Gastroesophageal sphincter (tissue), 4 donors: ENCODE data around the gene SDC4. TPM values are rescaled to one million over a fixed set of nuclear protein-coding genes. Genes with fewer than 3 reads are reported as not detected.
A peak's percentile ranks its signal among the peaks of the same experiment; 100 is the strongest.

ENCODE experiments used
- ATAC-seq: fragments of 150-250 bp; one replicate; pipeline ENCODE4 v1.9.1; 2016; ENCODE audit warnings: mild to moderate bottlenecking, moderate library complexity
- H3K27ac ChIP-seq, 4 donors: fragments of 200-600 bp; sonication (generic) in 3 of 4; 1 replicate in 3 of 4; 2 replicates in 1 of 4; pipeline ENCODE4 v1.5.1; 2016 to 2019
- H3K27me3 ChIP-seq: fragments of 200-600 bp; sonication (generic); one replicate; pipeline ENCODE4 v1.5.1; 2019
- H3K36me3 ChIP-seq, 2 donors: fragments of 200-600 bp; sonication (generic); one replicate each; pipeline ENCODE4 v1.5.1; 2019; ENCODE audit warnings: control low read depth in 1 of 2
- H3K4me1 ChIP-seq, 3 donors: fragments of 200-600 bp; sonication (generic); 1 replicate in 2 of 3; 2 replicates in 1 of 3; pipeline ENCODE4 v1.5.1; 2016 to 2019; ENCODE audit warnings: control low read depth in 2 of 3
- H3K4me3 ChIP-seq, 2 donors: fragments of 200-600 bp; sonication (generic); one replicate each; pipeline ENCODE4 v1.5.1; 2019; ENCODE audit warnings: mild to moderate bottlenecking in 1 of 2, moderate library complexity in 1 of 2
- H3K9me3 ChIP-seq, 3 donors: fragments of 200-600 bp; sonication (generic); one replicate each; pipeline ENCODE4 v1.5.1; 2017 to 2019; ENCODE audit warnings: control low read depth in 2 of 3
- CTCF ChIP-seq, 4 experiments: fragments of 200-600 bp in 2 of 4; fragments of 450-650 bp in 2 of 4; sonication (generic) in 1 of 4; IDR thresholded peaks; one replicate each; pipeline ENCODE4 v1.5.1; 2017 to 2019; ENCODE audit warnings: antibody characterized with exemption in 4 of 4, mild to moderate bottlenecking in 2 of 4, moderate library complexity in 2 of 4
- EP300 ChIP-seq: sonication (generic); formaldehyde crosslinking; IDR thresholded peaks from one replicate; pipeline ENCODE4 v1.6.1; 2017; ENCODE audit warnings: antibody characterized with exemption, mild to moderate bottlenecking
- POLR2A ChIP-seq, 2 donors: fragments of 450-650 bp; IDR thresholded peaks; one replicate each; pipeline ENCODE4 v1.6.1; 2017; ENCODE audit warnings: antibody characterized with exemption in 2 of 2, mild to moderate bottlenecking in 2 of 2, moderate library complexity in 1 of 2
- POLR2AphosphoS5 ChIP-seq: sonication (generic); formaldehyde crosslinking; IDR thresholded peaks from one replicate; pipeline ENCODE4 v1.6.1; 2017; ENCODE audit warnings: antibody characterized with exemption
- WGBS, 2 donors: methylation state at CpG; one replicate each; pipeline ENCODE4 v1.1.5; 2018; ENCODE audit warnings: low coverage in 1 of 2; 5-methylcytosine and 5-hydroxymethylcytosine counted together
- total RNA-seq, 4 donors: library from RNA; depleted of rRNA; stranded (reverse); fragments of >200 nt; gene quantifications; one replicate each; pipeline ENCODE4 v1.1.0, GENCODE V29; 2016

Gene SDC4
- total RNA-seq, 4 donors from 2014 or later = 75.1 to 182 (median 84.2) TPM

GRCh38 chr20:45366192-45366591, 18.0 kb upstream of the SDC4 start:
- Histone ChIP-seq H3K36me3 (peaks cover 4 to 51% of the 10 kb centered on the region in 2 donors), H3K9me3 (no peaks in the 10 kb centered on the region), H3K27me3 (no peaks in the 10 kb centered on the region), H3K4me1 (peaks cover 0 to 45% (median 13%) of the 10 kb centered on the region in 3 donors), H3K27ac (peak overlapping the region in 1 of 4 donors; percentile 23), H3K4me3 (no peak overlapping the region)
- TF ChIP-seq POLR2AphosphoS5 = no peak
- no peak for TF ChIP-seq POLR2A (IDR thresholded peaks at IDR 0.05)
- no peak for TF ChIP-seq CTCF (IDR thresholded peaks at IDR 0.05)
- TF ChIP-seq EP300 = no peak
- no peak for ATAC-seq
- 64 to 71% methylated on average over 1 of the region's 1 CpG for WGBS, 2 donors

GRCh38 chr20:45365444-45365970, 17.3 kb upstream of the SDC4 start:
- TF ChIP-seq POLR2A (IDR thresholded peaks at IDR 0.05) = no peak
- no peak for TF ChIP-seq CTCF (IDR thresholded peaks at IDR 0.05)
- TF ChIP-seq EP300 = no peak
- TF ChIP-seq POLR2AphosphoS5 = no peak
- Histone ChIP-seq H3K9me3 (no peaks in the 10 kb centered on the region), H3K4me3 (no peak overlapping the region), H3K27me3 (no peaks in the 10 kb centered on the region), H3K36me3 (peaks cover 4 to 49% of the 10 kb centered on the region in 2 donors), H3K4me1 (peaks cover 0 to 45% (median 13%) of the 10 kb centered on the region in 3 donors), H3K27ac (peak overlapping the region in 2 of 4 donors; percentile 1 to 23)
- no peak for ATAC-seq
- WGBS, 2 donors = 60 to 74% methylated on average over 2 to 3 of the region's 5 CpGs

GRCh38 chr20:45363611-45364492, 15.6 kb upstream of the SDC4 start:
- H3K4me3 ChIP-seq = peak overlapping the region; percentile 38 to 67
- H3K36me3 ChIP-seq = peaks cover 4 to 38% of the 10 kb centered on the region in 2 donors
- no peaks in the 10 kb centered on the region for H3K27me3 ChIP-seq
- peak overlapping the region; percentile 58 to 95 (median 90) for H3K27ac ChIP-seq
- TF ChIP-seq POLR2AphosphoS5 (no peak), CTCF (IDR thresholded peaks at IDR 0.05) (no peak), EP300 (no peak), POLR2A (IDR thresholded peaks at IDR 0.05) (no peak)
- peaks cover 0 to 60% (median 13%) of the 10 kb centered on the region in 3 donors for H3K4me1 ChIP-seq
- no peaks in the 10 kb centered on the region for H3K9me3 ChIP-seq
- ATAC-seq = no peak
- WGBS, 2 donors = 30 to 39% methylated on average over 7 of the region's 23 CpGs

GRCh38 chr20:45362804-45363610, 14.8 kb upstream of the SDC4 start, which contains the start of gene SYS1:
TSS of gene SYS1 (plus strand) at chr20:45363156. CDS start at chr20:45363532, 376 bp downstream.
- TF ChIP-seq CTCF (IDR thresholded peaks at IDR 0.05) (peak; percentile 81 to 96 (median 91)), POLR2A (IDR thresholded peaks at IDR 0.05) (peak; percentile 83 to 84), POLR2AphosphoS5 (peak; percentile 86), EP300 (no peak)
- H3K4me1 ChIP-seq = peaks cover 3 to 69% (median 14%) of the 10 kb centered on the region in 3 donors
- peak; percentile 92 for ATAC-seq
- WGBS, 2 donors = 0 to 1% methylated on average over 11 to 26 of the region's 55 CpGs
- H3K4me3 ChIP-seq = peak within 1 kb of the TSS; percentile 38 to 67
- H3K27me3 ChIP-seq = no peaks in the 10 kb centered on the region
- H3K9me3 ChIP-seq = no peaks in the 10 kb centered on the region
- peak within 1 kb of the TSS; percentile 71 to 95 (median 90) for H3K27ac ChIP-seq
- H3K36me3 ChIP-seq = peaks cover 4 to 29% of the 10 kb centered on the region in 2 donors
